HG03108 (cell line): Measurements from ENCODE around the gene RBM6.
"Not testable (repeated sequence)": the region's sequence is repeated elsewhere in the genome, so short reads cannot be mapped to it uniquely, and the experiment has no call there.

Experiments
- ATAC-seq: cut with Tn5 transposase; IDR thresholded peaks from one replicate; pipeline ENCODE4 v1.9.1; 2021; ENCODE audit warnings: moderate library complexity; ENCODE audit not compliant: unreplicated experiment

RBM6 gene

GRCh38 chr3:49976942-49977341 lies 37.0 kb downstream of the RBM6 start:
- ATAC-seq, result no peak

DNA sequence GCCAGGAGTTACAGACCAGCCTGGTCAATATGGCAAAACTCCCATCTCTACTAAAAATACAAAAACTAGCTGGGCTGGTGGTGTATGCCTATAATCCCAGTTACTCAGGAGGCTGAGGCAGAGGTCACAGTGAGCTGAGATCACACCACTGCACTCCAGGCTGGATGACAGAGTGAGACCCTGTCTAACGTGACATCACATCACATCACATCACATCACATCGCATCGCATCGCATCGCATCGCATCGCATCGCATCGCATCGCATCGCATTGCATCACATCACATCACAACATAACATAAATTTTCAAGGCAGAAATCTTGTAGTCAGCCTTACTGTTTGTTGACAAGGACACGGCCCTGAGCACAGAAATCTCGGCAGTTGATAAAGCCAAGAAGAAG lies 44.4 kb downstream of the RBM6 start:
- no peak for ATAC-seq

DNA sequence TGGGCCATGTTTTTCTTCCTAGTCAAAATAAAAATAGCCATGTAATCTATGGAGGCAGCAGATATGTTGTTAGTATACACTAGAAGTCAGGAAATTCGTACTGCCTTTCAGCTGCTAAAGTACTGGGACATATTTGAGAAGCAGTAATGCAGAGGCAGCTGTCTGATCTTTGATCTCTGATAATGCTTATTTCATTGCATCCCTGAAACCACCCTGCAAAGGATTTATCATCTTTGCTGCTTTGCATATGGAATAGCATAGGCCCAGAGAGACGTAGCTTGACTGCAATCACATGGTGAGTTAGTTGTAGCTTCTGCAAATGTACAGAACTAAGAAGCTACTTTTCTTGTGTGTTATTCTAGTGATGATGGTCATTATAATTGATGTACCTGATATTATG lies 52.4 kb downstream of the RBM6 start:
- ATAC-seq, result no peak

- ATAC-seq, result no peak
Measured at GRCh38 chr3:49994476-49994875, 54.5 kb downstream of the RBM6 start.

GRCh38 chr3:49996016-49996415 lies 56.1 kb downstream of the RBM6 start:
- ATAC-seq, result no peak

DNA sequence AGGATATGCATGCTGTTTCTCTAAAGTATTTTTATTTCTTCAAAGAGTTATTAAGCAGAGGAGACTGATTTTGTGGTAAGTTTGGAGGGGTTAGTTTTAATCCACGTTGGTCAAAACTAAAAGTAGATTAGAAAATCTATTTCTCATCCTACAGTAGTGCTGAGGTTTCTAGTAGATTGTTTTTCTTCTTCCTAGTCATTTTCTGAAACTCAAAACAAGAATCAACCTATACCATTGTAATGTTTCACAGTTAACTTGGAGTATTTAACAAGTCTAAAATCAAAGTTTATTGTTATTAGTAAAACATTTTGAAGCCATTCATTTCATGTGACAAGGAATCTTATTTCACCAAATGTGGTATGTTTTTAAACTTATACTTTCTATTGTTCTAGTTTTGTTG lies 57.9 kb downstream of the RBM6 start:
- no peak for ATAC-seq

GRCh38 chr3:49998326-49998725 lies 58.4 kb downstream of the RBM6 start:
- ATAC-seq, result no peak

GRCh38 chr3:50001511-50001910 lies 61.6 kb downstream of the RBM6 start:
- ATAC-seq, result no peak

- ATAC-seq, result no peak
Measured at GRCh38 chr3:50003216-50003615, 63.3 kb downstream of the RBM6 start.

GRCh38 chr3:50003824-50004223 lies 63.9 kb downstream of the RBM6 start:
- ATAC-seq, result no peak

DNA sequence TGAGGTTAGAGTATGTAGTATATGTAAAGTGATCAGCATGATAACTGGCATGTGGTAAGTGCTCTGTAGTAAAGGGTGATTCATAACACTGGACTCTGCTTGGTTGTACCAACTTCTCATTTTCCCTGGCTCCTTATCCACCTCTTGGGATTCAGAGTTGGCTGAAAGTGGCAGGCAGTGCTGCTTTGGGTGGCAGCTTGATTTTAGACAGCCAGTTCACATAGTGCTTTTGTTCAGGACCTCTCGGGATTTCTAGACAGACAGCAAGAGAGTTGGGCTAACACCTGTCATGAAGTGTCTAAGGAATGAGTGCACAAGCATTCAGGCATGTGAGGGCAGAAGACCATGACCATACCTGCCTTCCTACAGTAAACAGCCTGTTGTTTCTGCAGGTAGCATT lies 69.0 kb downstream of the RBM6 start:
- ATAC-seq, result no peak

- ATAC-seq, result no peak
Measured at GRCh38 chr3:50010959-50011358, 71.0 kb downstream of the RBM6 start.

GRCh38 chr3:50015918-50016317 lies 76.0 kb downstream of the RBM6 start:
- no peak for ATAC-seq

DNA sequence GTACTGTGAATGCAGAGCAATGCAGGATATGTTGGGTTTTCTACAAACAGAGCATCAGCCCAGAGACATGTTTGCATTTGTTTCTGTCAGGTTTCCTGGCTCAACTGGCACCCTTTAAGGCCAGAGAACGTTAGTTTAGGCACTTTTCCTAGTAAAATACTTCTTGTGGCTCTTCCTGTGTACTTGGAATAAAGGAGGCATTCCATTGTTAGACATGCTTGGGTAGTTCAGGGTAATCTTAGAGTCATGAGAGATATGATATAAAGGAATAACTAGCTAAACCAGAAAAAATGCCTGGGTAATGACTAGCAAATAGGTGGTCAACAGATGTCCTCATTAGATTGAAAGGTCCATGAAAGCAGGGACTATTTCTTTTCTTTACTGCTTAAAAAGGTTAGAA lies 88.4 kb downstream of the RBM6 start:
- no peak for ATAC-seq

DNA sequence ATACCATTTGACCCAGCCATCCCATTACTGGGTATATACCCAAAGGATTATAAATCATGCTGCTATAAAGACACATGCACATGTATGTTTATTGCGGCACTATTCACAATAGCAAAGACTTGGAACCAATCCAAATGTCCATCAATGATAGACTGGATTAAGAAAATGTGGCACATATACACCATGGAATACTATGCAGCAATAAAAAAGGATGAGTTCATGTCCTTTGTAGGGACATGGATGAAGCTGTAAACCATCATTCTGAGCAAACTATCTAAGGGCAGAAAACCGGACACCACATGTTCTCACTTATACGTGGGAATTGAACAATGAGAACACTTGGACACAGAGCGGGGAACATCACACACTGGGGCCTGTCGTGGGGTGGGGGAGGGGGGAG lies 91.3 kb downstream of the RBM6 start:
- ATAC-seq, result not testable (repeated sequence)

GRCh38 chr3:50044976-50045375 lies 105.0 kb downstream of the RBM6 start:
- no peak for ATAC-seq

DNA sequence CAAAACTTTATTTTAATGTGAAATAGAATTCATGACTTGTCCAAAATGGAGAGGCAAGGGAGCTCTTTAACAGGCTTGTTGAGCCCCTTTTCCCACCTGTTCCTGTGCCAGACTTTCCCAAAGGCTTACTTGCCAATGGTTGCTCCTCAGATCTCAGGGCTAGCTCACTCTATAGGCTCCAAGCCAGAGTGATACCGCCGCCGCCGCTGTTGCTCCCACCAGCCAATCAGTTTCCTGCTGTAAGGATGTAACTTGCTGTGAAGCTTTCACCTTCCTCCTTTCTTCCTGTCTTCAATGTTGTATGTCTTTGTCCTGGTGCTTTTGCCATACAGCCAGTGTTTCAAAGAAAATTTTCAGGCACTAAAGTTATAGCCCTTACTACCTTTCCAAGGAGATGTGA lies 107.5 kb downstream of the RBM6 start:
- ATAC-seq, result no peak

DNA sequence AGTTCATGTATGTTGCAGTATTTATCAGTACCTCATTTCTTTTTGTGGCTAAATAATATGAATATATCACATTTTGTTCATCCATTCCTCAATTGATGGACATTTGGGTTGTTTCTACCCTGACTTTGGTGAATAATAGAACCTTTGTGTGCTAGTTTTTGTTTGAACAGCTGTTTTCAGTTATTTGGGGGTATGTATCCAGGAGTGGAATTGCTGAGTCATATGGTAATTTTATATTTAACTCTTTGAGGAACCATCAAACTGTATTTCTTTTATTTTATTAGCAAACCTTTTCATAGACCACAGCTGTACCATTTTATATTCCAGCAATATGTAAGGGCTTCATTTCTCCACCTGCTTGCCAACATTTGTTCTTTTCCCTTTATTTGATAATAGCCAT lies 110.4 kb downstream of the RBM6 start:
- ATAC-seq, result no peak

DNA sequence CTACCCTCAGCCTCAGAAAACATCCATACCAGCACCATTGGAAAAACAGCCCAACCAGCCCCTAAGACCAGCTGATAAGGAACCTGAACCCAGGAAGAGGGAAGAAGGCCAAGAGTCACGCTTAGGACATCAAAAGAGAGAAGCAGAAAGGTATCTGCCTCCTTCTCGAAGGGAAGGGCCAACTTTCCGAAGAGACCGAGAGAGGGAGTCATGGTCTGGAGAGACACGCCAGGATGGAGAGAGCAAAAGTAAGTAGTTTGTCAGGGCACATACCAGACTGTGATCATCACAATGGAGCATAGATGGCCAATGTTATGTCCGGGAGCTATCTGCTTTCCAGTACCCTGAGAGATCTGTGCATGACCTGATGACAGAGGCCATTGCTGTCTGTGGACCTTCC lies 117.8 kb downstream of the RBM6 start:
- no peak for ATAC-seq

- no peak for ATAC-seq
Measured at GRCh38 chr3:50068134-50068533, 128.2 kb downstream of the RBM6 start.

GRCh38 chr3:50078091-50078490 lies 138.1 kb downstream of the RBM6 start:
- no peak for ATAC-seq

GRCh38 chr3:50078622-50079021 lies 138.7 kb downstream of the RBM6 start:
- no peak for ATAC-seq

GRCh38 chr3:50084951-50085350 lies 145.0 kb downstream of the RBM6 start:
- not testable (repeated sequence) for ATAC-seq
